Loucy (cell line): ENCODE results near the gene CPA4.

Experiments
- H2AFZ ChIP-seq: fragments of 200-600 bp; sonication (generic); 2 replicates; pipeline ENCODE4 v1.6.0; 2016; ENCODE audit warnings: antibody characterized with exemption, mild to moderate bottlenecking, low read length, moderate library complexity
- H3F3A ChIP-seq: fragments of 200-600 bp; 2 replicates; pipeline ENCODE4 v1.6.0; 2016; ENCODE audit warnings: antibody characterized with exemption, low read depth, mild to moderate bottlenecking
- H3K27me3 ChIP-seq: fragments of 200-600 bp; sonication (generic); 2 replicates; pipeline ENCODE4 v1.6.1; 2014; ENCODE audit warnings: low read length, mild to moderate bottlenecking; ENCODE audit not compliant: insufficient read depth, poor library complexity, severe bottlenecking
- H3K36me3 ChIP-seq: fragments of 200-600 bp; sonication (generic); 2 replicates; pipeline ENCODE4 v1.6.1; 2016; ENCODE audit warnings: low read length; ENCODE audit not compliant: insufficient read depth
- H3K4me1 ChIP-seq: fragments of 200-600 bp; sonication (generic); 2 replicates; pipeline ENCODE4 v1.5.1; 2014; ENCODE audit warnings: low read length, mild to moderate bottlenecking; ENCODE audit not compliant: insufficient read depth, poor library complexity, severe bottlenecking
- H3K4me2 ChIP-seq: fragments of 200-600 bp; sonication (generic); 2 replicates; pipeline ENCODE4 v1.6.0; 2014; ENCODE audit warnings: antibody characterized with exemption, low read length, low read depth, mild to moderate bottlenecking; ENCODE audit not compliant: poor library complexity, severe bottlenecking
- H3K4me3 ChIP-seq: fragments of 200-600 bp; sonication (generic); 2 replicates; pipeline ENCODE4 v1.5.1; 2014; ENCODE audit warnings: low read length, mild to moderate bottlenecking, mixed read lengths; ENCODE audit not compliant: poor library complexity, severe bottlenecking
- H3K79me2 ChIP-seq: fragments of 200-600 bp; sonication (generic); 2 replicates; pipeline ENCODE4 v1.6.1; 2014; ENCODE audit warnings: low read length; ENCODE audit not compliant: insufficient read depth
- H3K9ac ChIP-seq: fragments of 200-600 bp; sonication (generic); 2 replicates; pipeline ENCODE4 v1.6.0; 2014; ENCODE audit warnings: mild to moderate bottlenecking, low read depth, low read length, moderate library complexity; ENCODE audit not compliant: poor library complexity, severe bottlenecking
- H3K9me2 ChIP-seq: fragments of 200-600 bp; sonication (generic); replicated peaks from 2 replicates; pipeline ENCODE4 v1.6.1; 2016; ENCODE audit warnings: low read depth, low read length, mixed read lengths
- H3K9me3 ChIP-seq: fragments of 200-600 bp; sonication (generic); 2 replicates; pipeline ENCODE4 v1.6.1; 2014; ENCODE audit warnings: mild to moderate bottlenecking, antibody characterized with exemption, low read length, low read depth; ENCODE audit not compliant: insufficient read depth
- H4K20me1 ChIP-seq: fragments of 200-600 bp; sonication (generic); 2 replicates; pipeline ENCODE4 v1.6.0; 2014; ENCODE audit warnings: antibody characterized with exemption, low read length, mild to moderate bottlenecking; ENCODE audit not compliant: insufficient read depth, poor library complexity, severe bottlenecking
- EZH2phosphoT487 ChIP-seq: fragments of 200-600 bp; IDR thresholded peaks from 2 replicates; pipeline ENCODE4 v1.6.1; 2018; ENCODE audit warnings: antibody characterized with exemption, mild to moderate bottlenecking, moderate library complexity, borderline replicate concordance
- TF ChIP-seq, protein P1 (sequence below): fragments of 200-600 bp; sonication (generic); conservative IDR thresholded peaks from 2 replicates; pipeline ENCODE4 v1.5.1; 2014; ENCODE audit warnings: mild to moderate bottlenecking, antibody characterized with exemption, low read length

The CPA4 gene

DNA sequence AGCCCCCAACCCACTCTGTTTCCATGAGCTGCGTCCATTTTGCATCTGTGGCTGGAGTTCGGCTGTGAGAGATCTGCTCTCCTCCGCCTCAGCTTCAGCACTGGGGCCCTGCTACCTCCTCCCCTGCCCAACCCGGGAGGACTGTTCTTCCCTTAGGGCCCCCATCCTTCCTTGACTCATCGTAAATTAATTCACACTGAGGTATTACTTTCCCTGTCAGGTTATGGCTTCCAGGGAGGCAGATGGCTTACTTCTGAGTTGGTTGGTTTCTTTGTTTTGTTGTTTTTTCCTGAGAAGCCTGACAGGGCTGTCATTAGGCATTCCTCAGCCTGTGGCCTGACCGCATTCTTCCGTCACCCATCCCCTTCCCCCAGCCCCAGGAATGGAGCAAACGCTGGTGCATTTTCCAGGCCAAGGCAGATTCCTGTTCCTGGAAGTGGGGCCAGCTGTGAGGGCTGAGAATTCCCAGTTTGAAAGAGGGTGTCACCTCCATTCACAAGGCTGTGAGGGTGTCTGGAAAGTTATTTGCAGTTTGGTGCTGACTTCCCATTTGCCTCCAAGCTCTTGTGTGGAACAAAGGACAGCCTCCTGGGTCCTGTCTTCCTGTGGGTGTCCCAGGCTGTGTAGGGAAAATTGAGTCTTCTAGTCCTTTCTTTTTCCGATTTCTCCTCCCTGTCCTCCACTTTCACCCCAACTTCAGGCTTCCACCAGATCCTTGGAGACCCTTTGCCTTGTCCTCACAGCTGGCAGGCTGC lies 63.3 kb downstream of the CPA4 start:
- Histone ChIP-seq H3K4me1 (no peaks in the 10 kb centered on the region), H3K36me3 (no peaks in the 10 kb centered on the region), H3K4me2 (no peak overlapping the region), H3K9me2 (no peaks in the 10 kb centered on the region), H3K4me3 (no peak overlapping the region), H2AFZ (no peak overlapping the region), H4K20me1 (no peaks in the 10 kb centered on the region), H3K79me2 (no peaks in the 10 kb centered on the region), H3K9me3 (no peaks in the 10 kb centered on the region), H3F3A (no peaks in the 10 kb centered on the region), H3K9ac (no peak overlapping the region), H3K27me3 (no peaks in the 10 kb centered on the region)
- TF ChIP-seq EZH2phosphoT487: no peak
- TF ChIP-seq, protein P1, sequence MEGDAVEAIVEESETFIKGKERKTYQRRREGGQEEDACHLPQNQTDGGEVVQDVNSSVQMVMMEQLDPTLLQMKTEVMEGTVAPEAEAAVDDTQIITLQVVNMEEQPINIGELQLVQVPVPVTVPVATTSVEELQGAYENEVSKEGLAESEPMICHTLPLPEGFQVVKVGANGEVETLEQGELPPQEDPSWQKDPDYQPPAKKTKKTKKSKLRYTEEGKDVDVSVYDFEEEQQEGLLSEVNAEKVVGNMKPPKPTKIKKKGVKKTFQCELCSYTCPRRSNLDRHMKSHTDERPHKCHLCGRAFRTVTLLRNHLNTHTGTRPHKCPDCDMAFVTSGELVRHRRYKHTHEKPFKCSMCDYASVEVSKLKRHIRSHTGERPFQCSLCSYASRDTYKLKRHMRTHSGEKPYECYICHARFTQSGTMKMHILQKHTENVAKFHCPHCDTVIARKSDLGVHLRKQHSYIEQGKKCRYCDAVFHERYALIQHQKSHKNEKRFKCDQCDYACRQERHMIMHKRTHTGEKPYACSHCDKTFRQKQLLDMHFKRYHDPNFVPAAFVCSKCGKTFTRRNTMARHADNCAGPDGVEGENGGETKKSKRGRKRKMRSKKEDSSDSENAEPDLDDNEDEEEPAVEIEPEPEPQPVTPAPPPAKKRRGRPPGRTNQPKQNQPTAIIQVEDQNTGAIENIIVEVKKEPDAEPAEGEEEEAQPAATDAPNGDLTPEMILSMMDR: no peak

DNA sequence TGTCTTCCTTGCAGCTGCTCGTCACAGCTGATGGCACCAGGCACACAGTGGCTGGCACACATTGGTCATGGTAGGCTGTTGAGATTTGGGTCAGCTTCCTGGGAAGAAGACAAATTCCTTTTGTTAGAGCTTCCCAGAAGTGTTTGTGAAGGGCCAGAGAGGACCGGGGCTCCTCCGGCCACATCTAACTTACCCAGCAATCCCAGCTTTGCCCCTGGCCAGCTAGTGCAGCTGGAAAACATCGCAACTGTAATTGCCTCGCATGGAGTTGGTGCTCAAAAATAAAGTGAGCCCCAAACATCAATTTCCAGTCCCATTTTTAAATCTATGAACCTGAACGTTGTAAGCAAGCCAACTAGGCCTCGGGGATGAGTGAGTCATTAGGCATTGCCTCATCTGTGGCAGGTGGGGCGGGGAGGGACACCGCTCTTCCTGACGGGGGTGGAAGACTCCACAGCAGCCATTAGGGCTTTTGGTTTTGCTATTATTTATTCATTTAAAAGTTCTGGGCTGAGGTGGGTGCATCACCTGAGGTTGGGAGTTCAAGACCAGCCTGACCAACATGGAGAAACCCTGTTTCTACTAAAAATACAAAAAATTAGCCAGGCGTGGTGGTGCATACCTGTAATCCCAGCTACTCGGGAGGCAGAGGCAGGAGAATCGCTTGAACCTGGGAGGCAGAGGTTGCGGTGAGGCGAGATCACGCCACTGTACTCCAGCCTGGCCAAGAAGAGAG lies 64.1 kb downstream of the CPA4 start:
- no peak overlapping the region for H3K4me3 ChIP-seq
- no peaks in the 10 kb centered on the region for H3K9me3 ChIP-seq
- no peak overlapping the region for H2AFZ ChIP-seq
- no peaks in the 10 kb centered on the region for H3K4me1 ChIP-seq
- no peaks in the 10 kb centered on the region for H3K27me3 ChIP-seq
- no peak overlapping the region for H3K9ac ChIP-seq
- no peaks in the 10 kb centered on the region for H4K20me1 ChIP-seq
- no peak overlapping the region for H3K4me2 ChIP-seq
- H3F3A ChIP-seq: no peaks in the 10 kb centered on the region
- H3K36me3 ChIP-seq: no peaks in the 10 kb centered on the region
- H3K79me2 ChIP-seq: no peaks in the 10 kb centered on the region
- TF ChIP-seq EZH2phosphoT487: no peak
- TF ChIP-seq, protein P1: no peak
- H3K9me2 ChIP-seq: no peaks in the 10 kb centered on the region

DNA sequence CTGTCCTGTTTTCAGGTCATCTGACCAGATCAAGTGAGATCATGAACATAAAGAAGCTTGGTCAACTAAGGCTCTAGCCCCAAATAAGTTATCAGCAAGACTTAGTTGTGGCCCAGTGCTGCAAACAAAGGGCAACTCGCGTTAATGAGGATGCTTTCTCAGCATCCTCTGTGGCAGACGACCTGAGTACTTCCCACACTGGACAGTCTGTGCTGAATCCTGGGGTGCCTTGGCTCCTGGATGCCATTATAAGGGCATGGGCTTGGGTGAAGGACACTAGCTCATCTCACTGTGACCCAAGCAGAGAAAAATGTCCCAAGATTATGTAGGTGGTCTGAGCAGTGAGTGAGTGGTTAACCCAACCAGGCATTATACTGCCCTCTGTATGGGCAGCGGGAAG lies 65.5 kb downstream of the CPA4 start:
- no peaks in the 10 kb centered on the region for H3K79me2 ChIP-seq
- H3K4me3 ChIP-seq: no peak overlapping the region
- H2AFZ ChIP-seq: no peak overlapping the region
- H3K4me2 ChIP-seq: no peak overlapping the region
- no peaks in the 10 kb centered on the region for H4K20me1 ChIP-seq
- H3F3A ChIP-seq: no peaks in the 10 kb centered on the region
- no peaks in the 10 kb centered on the region for H3K9me3 ChIP-seq
- no peaks in the 10 kb centered on the region for H3K36me3 ChIP-seq
- no peaks in the 10 kb centered on the region for H3K9me2 ChIP-seq
- H3K4me1 ChIP-seq: no peaks in the 10 kb centered on the region
- no peak overlapping the region for H3K9ac ChIP-seq
- H3K27me3 ChIP-seq: no peaks in the 10 kb centered on the region
- TF ChIP-seq EZH2phosphoT487: no peak
- TF ChIP-seq, protein P1: no peak; the same call in 1 of the 2 replicates
